H1 (cell line): Measurements from ENCODE around the gene GCH1. TPM values are rescaled to one million over a fixed set of nuclear protein-coding genes. Genes with fewer than 3 reads are reported as not detected.

Source experiments
- CEBPB ChIP-seq: IDR thresholded peaks from 2 replicates; pipeline ENCODE4 v1.6.1; 2012; ENCODE audit warnings: low read depth, low read length
- CTBP2 ChIP-seq: IDR thresholded peaks from 2 replicates; pipeline ENCODE4 v1.7.0; 2011; ENCODE audit warnings: borderline replicate concordance, mild to moderate bottlenecking, moderate library complexity, mixed read lengths, low read length; ENCODE audit not compliant: insufficient read depth, insufficient read length
- EGR1 ChIP-seq: IDR thresholded peaks from 2 replicates; pipeline ENCODE4 v1.6.1; 2011; ENCODE audit warnings: low read depth, low read length, borderline replicate concordance
- JUND ChIP-seq: IDR thresholded peaks from 2 replicates; pipeline ENCODE4 v1.6.1; 2011; ENCODE audit warnings: mild to moderate bottlenecking, improper control_type of control experiment, low read length
- NRF1 ChIP-seq: IDR thresholded peaks from 2 replicates; pipeline ENCODE4 v1.6.1; 2011; ENCODE audit warnings: mild to moderate bottlenecking, low read depth, low read length, improper control_type of control experiment
- POLR2A ChIP-seq, 2 experiments: IDR thresholded peaks; 1 replicate in 1 of 2; 2 replicates in 1 of 2; pipeline ENCODE4 v1.6.1; 2011; ENCODE audit warnings: low read depth in 2 of 2, low read length in 2 of 2, mild to moderate bottlenecking in 2 of 2; ENCODE audit errors: control extremely low read depth in 1 of 2
- RBBP5 ChIP-seq: IDR thresholded peaks from 2 replicates; pipeline ENCODE4 v1.7.1; 2012; ENCODE audit warnings: low read depth, mild to moderate bottlenecking, inconsistent platforms, low read length, moderate library complexity, borderline replicate concordance
- RXRA ChIP-seq: IDR thresholded peaks from 2 replicates; pipeline ENCODE4 v1.6.1; 2011; ENCODE audit warnings: low read depth, mild to moderate bottlenecking, low read length, moderate library complexity; ENCODE audit not compliant: insufficient read depth
- SP4 ChIP-seq: IDR thresholded peaks from 2 replicates; pipeline ENCODE4 v1.6.1; 2012; ENCODE audit warnings: low read length, inconsistent platforms
- SUZ12 ChIP-seq: fragments of 200-600 bp; sonication (generic); IDR thresholded peaks from 2 replicates; pipeline ENCODE4 v1.6.1; 2012; ENCODE audit warnings: mild to moderate bottlenecking, inconsistent platforms, low read length, moderate library complexity, mixed read lengths
- polyA plus RNA-seq, 7 experiments: library from polyadenylated mRNA; depleted of rRNA in 3 of 7; stranded (reverse) in 5 of 7; unstranded in 2 of 7; fragments of >200 nt in 5 of 7; fragments of 200-250 nt in 2 of 7; gene quantifications; 1 replicate in 5 of 7; 2 replicates in 1 of 7; 4 replicates in 1 of 7; pipeline versions ENCODE4 v1.2.1 to v1.2.3, GENCODE V29; 2011 to 2013; ENCODE audit warnings: missing spikeins in 2 of 7, mixed read lengths in 2 of 7
- total RNA-seq: library from RNA; stranded (reverse); fragmentation: NEBNext Ultra II Directional; extraction: Animal tissue kit (Norgen Biotek cat#: 25700); gene quantifications from 2 replicates; pipeline ENCODE4 v1.2.1, GENCODE V29; 2021
- TF ChIP-seq, protein P1 (sequence below): fragments of 300-600 bp; sonication (generic); IDR thresholded peaks from 2 replicates; pipeline ENCODE4 v1.7.1; 2012; ENCODE audit warnings: low read length, moderate library complexity, mild to moderate bottlenecking, inconsistent platforms; ENCODE audit not compliant: insufficient replicate concordance

Gene GCH1
- total and polyA plus RNA-seq, 2 of the 8 experiments (the other 6 are each of a cell fraction or from before 2014, with no cell fraction given), result 7.3 to 7.9 TPM

DNA sequence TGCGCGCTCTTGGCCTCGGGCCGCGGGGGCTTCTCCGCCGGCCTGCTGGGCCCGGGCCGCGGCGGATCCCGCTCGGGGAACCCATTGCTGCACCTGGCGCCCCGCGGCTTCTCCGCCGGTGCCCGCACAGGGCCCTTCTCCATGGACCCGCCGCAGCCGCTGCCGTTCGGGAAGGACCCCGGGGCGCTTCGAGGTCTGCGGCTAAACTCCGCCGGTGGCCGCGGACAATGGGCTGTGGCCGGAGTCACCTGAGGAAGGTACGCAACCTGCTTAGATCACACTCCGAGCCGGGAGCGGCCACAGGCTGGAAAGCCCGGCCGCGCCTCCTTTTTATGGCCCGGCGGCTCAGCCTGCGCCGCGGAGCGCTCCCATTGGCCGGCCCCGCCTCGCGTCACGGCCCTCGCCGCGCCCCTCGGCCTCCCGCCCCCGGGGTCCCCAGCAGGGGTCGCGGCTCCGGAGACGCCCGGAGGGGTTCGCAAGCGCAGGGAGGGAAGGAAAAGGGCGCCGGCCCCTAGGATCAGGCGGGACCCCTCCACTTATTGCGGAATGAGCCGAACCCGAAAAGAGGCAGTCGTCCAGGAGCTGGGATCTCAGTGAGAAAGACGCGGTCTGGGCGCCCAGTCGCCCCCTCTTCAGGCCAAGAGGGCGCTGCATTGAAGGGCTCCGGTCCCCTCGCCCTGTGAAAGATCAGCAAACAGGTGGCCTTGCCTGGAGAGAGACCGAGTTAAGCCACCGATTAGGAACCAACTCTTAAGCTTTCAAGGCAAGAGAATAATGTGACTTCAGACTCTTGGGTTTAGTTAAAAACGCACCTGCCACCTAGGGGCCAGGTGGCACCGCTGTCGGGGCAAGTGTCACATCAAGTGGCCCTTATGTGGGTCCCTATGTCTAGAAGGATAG lies at the start of gene GCH1 (continued):
- TF ChIP-seq, protein P1, sequence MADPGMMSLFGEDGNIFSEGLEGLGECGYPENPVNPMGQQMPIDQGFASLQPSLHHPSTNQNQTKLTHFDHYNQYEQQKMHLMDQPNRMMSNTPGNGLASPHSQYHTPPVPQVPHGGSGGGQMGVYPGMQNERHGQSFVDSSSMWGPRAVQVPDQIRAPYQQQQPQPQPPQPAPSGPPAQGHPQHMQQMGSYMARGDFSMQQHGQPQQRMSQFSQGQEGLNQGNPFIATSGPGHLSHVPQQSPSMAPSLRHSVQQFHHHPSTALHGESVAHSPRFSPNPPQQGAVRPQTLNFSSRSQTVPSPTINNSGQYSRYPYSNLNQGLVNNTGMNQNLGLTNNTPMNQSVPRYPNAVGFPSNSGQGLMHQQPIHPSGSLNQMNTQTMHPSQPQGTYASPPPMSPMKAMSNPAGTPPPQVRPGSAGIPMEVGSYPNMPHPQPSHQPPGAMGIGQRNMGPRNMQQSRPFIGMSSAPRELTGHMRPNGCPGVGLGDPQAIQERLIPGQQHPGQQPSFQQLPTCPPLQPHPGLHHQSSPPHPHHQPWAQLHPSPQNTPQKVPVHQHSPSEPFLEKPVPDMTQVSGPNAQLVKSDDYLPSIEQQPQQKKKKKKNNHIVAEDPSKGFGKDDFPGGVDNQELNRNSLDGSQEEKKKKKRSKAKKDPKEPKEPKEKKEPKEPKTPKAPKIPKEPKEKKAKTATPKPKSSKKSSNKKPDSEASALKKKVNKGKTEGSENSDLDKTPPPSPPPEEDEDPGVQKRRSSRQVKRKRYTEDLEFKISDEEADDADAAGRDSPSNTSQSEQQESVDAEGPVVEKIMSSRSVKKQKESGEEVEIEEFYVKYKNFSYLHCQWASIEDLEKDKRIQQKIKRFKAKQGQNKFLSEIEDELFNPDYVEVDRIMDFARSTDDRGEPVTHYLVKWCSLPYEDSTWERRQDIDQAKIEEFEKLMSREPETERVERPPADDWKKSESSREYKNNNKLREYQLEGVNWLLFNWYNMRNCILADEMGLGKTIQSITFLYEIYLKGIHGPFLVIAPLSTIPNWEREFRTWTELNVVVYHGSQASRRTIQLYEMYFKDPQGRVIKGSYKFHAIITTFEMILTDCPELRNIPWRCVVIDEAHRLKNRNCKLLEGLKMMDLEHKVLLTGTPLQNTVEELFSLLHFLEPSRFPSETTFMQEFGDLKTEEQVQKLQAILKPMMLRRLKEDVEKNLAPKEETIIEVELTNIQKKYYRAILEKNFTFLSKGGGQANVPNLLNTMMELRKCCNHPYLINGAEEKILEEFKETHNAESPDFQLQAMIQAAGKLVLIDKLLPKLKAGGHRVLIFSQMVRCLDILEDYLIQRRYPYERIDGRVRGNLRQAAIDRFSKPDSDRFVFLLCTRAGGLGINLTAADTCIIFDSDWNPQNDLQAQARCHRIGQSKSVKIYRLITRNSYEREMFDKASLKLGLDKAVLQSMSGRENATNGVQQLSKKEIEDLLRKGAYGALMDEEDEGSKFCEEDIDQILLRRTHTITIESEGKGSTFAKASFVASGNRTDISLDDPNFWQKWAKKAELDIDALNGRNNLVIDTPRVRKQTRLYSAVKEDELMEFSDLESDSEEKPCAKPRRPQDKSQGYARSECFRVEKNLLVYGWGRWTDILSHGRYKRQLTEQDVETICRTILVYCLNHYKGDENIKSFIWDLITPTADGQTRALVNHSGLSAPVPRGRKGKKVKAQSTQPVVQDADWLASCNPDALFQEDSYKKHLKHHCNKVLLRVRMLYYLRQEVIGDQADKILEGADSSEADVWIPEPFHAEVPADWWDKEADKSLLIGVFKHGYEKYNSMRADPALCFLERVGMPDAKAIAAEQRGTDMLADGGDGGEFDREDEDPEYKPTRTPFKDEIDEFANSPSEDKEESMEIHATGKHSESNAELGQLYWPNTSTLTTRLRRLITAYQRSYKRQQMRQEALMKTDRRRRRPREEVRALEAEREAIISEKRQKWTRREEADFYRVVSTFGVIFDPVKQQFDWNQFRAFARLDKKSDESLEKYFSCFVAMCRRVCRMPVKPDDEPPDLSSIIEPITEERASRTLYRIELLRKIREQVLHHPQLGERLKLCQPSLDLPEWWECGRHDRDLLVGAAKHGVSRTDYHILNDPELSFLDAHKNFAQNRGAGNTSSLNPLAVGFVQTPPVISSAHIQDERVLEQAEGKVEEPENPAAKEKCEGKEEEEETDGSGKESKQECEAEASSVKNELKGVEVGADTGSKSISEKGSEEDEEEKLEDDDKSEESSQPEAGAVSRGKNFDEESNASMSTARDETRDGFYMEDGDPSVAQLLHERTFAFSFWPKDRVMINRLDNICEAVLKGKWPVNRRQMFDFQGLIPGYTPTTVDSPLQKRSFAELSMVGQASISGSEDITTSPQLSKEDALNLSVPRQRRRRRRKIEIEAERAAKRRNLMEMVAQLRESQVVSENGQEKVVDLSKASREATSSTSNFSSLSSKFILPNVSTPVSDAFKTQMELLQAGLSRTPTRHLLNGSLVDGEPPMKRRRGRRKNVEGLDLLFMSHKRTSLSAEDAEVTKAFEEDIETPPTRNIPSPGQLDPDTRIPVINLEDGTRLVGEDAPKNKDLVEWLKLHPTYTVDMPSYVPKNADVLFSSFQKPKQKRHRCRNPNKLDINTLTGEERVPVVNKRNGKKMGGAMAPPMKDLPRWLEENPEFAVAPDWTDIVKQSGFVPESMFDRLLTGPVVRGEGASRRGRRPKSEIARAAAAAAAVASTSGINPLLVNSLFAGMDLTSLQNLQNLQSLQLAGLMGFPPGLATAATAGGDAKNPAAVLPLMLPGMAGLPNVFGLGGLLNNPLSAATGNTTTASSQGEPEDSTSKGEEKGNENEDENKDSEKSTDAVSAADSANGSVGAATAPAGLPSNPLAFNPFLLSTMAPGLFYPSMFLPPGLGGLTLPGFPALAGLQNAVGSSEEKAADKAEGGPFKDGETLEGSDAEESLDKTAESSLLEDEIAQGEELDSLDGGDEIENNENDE, result no peak
- TF ChIP-seq CEBPB, result no peak
- TF ChIP-seq SUZ12, result no peak
- TF ChIP-seq NRF1, result no peak
- peak; percentile 96 to 97 for TF ChIP-seq POLR2A (IDR thresholded peaks at IDR 0.05; ENCODE audit: control extremely low read depth in 1 of 2, low read depth in 2 of 2, low read length in 2 of 2)
- TF ChIP-seq RBBP5, result peak; percentile 85
- TF ChIP-seq JUND, result no peak
- TF ChIP-seq SP4, result no peak
- TF ChIP-seq RXRA, result no peak
- TF ChIP-seq EGR1, result no peak
- TF ChIP-seq CTBP2, result no peak
